HG03135 (cell line): ENCODE measurements around the gene CBX6.

ENCODE experiments used
- ATAC-seq: cut with Tn5 transposase; IDR thresholded peaks from one replicate; pipeline ENCODE4 v1.9.1; 2021; ENCODE audit warnings: mild to moderate bottlenecking, moderate library complexity; ENCODE audit not compliant: unreplicated experiment

CBX6 gene

DNA sequence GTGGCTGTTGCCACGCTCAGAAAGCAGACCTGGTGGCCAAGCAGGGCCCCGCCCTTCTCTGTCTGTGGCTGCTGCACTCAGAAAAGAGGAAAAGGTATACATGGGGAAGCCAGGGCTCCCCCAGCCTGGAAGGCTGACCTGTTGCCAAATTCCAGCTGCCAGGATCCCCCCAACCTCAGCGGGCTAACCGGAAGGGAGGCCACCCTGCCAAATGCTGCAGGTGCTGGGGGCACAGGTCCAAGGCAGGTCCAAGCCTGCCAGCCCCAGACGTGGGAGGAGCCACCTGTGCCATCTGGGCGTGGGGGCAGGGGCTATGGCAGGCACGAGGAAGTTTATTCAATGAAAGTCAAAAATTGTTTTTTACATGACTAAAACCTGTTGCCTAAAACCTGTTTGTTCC lies 30.8 kb downstream of the CBX6 start:
- ATAC-seq, result no peak

DNA sequence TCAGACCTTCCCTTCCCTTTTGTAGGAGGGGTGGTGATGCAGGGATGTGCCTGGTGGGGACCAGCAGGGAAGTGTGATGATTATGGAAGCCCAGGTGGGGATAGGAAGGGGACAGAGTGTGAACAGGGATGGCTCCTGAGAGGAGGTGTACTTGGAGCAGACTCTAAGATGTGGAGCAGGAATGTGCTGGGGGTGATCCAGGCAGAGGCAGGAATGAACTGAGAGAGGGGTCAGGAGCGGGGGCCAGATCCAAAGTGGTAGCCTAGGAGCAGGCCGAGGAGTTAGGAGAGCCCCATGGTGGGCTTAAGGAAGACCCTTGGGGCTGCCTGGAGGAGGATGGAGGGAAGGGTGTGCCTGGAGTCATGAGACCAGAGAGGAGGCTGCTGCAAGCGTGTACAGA lies 31.9 kb downstream of the CBX6 start:
- no peak for ATAC-seq

DNA sequence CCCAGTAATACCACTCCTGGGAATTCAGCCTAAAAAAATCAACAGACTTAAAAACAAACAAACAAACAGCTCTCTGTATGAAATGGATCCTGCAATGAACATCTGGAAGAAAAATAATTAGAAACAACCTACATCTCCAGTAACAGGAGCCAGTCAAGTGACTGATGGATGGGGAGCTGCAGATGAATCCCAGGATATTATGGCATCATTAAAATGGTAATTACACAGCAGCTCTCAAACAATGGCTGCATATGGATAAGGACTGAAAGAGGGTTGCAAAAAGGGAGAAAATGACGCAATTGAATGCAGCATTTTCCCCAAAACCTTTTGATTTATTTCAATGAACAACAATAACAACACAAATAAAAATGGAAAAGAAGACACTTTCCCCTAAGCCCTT lies 32.3 kb downstream of the CBX6 start:
- ATAC-seq, result no peak

DNA sequence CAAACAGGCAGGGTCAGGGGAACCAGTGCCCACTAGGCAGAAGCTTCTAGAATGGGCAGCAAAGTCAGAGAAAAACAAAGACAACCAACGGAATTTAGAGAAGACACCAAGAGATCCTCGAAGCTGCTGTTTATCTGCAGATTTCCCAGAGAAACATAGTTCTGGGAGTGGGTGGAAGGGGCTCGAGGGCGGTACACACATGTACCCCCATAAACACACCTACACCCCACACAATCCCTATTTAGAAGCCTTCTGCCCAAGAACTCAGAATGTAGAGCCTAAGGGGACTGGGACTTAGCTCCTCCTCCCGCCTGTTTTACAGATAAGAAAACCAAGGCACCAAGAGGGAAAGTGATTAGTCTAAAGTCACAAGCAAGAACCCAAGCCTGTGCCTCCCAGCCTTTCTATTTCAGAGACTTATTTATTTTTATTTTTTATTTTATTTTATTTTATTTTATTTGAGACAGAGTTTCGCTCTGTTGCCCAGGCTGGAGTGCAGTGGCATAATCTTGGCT lies 34.5 kb downstream of the CBX6 start:
- no peak for ATAC-seq

DNA sequence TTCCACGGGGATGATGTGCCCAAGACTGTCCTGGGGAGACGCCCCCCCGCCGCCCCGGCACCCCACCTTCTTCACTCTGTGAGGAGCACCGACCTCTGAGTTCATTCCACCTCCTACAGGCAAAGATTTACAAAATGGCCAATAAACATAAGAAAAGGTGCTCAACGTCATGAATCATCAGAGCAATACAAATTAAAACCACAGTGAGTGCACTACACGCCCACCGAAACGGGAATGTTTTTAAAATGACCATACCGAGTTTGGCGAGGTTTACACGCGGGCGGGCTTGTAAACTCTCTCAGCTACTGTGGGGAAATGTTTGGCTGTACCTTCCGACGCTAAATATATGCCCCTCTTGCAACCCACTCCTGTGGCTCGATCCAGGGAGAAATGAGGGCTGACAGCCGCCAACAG lies 36.1 kb downstream of the CBX6 start:
- no peak for ATAC-seq

DNA sequence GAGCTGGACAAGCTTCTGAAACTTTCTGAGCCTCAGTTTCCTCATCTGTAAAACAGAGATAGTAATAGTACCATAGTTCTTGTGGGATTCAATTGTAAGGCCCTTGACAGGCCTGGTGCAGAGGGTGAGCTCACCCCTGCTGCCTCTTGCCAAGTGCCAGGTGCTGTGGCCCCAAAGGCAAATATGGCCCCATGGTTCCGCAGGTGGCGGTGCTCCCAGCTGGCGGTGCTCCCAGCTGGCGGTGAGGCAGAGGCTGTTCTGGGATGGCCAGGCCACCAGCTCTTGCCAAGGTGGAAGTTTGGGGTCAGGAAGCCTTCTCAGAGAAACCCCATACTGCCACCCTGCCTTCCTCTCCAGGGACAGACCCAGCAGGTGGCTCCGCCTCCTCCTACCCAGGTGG lies 37.0 kb downstream of the CBX6 start:
- no peak for ATAC-seq

DNA sequence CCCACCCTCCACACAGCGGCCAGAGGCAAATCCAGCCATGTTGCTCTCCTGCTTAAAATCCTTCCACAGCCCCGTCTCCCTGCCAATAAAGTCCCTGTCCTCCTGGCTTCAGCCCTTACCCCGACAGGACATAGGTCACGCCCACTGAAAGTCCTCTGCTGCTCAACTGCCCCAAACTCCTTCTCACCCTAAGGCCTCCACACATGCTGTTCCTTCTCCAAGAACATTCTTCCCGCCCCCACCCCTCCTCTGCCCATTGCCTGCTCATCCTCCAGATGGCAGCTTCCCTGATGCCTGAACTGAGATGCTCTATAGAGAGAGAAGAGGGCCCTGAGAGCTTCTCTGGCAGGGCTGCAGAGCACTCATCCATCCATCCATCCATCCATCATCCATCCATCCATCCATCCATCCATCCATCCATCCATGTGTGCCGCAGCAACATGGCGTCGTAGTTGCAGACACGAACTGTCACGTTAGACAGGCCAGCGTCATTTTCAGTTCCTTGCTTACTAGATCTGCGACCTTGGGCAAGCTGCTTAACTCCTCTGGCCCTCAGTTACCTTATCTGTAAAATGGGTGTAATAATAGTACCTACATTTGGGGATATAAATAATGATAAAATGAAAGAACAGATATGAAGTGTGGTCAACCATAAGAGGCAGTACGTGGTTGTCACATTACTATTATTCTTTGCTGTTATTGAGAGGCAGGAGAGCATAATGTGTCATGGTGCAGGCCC lies 37.6 kb downstream of the CBX6 start:
- ATAC-seq, result no peak

DNA sequence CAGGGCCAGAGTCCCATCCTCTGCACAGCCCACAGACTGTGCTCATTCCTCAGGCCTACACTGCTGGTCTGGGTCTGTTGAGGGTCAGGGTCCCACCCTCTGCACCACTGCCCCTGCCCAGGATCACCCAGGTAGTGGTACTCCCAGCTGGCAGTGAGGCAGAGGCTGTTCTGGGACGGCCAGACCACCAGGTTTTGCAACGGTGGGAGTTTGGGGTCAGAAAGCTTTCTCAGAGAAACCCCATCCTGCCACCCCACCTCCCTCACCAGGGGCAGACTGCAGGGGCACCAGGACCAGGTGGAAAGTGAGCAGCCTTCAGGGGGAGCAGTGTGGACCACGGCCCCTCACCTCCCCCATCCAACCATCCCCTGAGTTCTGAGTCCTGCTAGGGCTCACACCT lies 39.0 kb downstream of the CBX6 start:
- ATAC-seq, result no peak

DNA sequence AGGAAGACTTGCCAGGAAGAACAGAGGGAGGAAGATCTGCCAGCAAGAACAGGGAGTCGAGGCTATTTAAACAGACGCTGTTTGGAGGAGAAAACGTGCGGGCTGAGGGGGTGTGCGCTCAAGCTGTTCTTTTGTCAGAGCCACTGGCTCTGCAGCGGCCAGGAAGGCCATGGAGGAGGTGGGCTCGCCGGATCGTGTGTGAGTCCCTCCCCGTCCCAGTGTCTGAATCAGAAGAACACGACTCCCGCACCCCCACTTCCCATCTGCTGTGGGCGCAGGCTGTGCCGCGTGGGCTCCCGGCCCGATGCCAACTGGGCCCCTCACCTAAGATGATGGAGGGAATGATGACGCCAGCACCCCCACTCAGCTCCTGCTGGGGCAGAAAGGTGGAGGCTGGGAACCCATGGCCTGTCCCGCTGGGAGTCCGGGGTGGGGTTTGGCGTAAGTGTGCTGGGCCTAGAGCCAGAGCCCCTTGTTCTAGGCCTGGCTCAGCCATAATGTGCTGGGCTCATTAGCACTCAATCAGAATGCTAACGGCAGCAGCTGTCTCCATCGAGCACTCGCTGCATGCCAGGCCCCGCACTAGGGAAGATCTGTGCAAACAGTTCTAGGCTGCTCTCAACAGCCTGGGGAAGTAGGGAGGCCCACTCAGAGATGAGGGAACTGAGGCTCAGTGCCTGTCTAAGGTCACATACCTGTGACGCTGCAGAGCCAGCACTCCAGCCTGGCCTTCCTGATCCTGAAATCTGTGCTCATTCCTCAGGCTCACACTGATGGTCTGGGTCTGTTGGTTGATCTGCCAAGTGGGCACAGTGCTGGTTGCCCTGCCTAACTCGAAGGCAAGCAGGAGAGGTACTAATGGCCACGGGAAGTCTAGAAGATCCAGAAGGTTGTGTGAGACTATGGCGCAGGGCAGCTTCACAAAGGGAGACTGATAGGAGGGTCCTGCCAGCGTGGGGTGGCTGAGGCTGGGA lies 39.7 kb downstream of the CBX6 start:
- ATAC-seq, result no peak

DNA sequence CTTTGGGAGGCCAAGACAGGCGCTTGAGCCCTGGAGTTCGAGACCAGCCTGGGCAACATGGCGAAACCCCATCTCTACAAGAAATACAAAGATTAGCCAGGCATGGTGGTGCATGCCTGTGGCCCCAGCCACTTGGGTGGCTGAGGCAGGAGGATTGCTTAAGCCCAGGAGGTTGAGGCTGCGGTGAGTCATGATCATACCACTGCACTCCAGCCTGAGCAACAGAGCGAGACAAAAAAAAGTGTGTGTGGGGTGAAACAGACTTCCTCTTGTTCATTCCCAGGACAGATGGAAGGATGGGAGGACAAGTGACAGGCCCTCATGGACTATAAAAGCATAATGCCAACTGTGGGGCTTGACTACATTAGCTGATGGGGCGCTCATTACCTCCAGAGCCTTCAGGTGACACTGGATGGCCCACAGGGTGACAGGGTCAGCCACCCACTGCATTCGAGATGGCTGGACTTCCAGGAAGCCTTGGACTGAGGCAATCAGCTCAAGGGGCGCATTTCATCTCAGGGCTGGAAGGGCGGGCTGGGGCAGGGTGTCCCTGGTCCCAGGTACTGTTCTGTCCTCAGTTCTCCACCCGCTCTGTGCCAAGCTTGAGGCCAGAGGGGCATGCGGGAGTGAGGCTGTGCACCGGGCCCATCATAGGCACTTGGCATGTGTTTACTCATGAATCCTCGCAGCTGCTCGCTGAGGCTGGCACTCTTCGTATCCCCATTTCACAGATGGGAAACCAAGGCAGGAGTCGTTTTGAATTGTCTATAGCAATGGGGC lies 40.7 kb downstream of the CBX6 start:
- ATAC-seq, result no peak

DNA sequence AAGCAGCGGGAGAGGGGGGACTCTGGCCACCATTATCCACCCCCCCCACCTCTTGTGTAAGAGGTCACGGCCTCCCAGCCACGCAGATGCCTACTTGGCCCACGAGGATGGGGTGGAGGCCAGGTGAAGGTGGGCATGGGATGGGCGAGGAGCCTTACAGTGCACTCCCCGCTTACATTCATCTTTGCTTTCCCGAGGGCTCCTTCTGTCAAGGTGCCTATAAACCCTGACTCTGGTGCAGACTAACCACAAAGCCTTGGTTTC lies 41.2 kb downstream of the CBX6 start:
- ATAC-seq, result no peak

DNA sequence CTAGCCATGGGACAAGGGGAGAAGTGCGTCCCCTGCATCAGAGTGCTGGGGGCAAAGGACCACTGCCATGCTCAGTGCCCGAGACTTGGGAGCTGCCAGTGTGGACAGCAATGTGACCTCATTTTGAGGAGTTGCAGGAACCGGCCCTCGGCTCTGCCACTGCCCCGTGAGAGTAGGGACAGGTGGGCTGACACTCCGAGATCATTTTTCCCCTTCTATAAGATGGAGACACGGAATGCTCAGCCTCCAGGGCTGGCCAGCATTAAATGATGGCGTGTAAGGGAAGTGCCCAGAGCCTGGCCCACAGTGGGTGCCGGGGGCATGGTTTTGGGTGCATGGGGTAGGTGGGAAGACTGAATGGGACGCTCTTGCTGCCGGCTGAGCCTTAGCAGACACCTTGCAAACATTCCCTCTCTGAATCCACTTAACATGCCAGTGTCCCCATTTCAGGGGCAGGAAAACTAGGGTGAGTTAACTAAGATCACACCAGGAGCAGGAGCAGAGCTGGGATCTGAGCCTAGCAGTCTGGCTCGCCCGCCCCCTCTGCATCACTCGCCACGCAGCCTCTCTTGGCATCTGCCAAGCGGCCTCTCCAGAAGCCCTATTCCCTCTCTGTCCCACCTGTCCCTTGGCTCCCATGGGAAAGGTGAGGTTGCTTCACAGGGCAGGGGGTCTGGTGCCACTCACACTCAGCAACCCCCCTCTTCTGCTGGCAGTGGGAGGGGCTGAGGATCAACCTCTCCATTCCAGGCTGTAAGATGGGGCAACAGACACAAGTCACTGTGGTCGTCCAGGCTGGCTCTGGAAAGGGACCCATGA lies 41.8 kb downstream of the CBX6 start:
- no peak for ATAC-seq

DNA sequence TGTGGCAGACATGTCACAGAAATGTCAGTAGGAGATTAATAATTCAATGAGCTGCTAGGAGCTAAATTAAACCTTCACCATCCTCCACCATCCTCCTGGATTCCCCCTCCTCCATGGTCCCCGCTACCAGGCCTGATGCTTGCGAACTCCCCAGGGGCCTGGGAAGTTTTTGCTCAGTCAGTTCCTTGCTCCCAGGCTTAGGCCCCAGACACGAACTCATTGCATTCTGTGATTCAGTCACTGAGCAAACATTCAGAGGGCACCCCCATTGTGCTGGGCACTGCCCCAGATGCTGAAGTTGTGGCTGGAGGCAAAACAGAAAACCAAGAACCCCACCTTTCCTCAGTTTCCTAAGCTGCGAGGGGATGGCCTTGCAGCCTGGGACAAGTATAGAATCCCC lies 42.5 kb downstream of the CBX6 start:
- ATAC-seq, result no peak

DNA sequence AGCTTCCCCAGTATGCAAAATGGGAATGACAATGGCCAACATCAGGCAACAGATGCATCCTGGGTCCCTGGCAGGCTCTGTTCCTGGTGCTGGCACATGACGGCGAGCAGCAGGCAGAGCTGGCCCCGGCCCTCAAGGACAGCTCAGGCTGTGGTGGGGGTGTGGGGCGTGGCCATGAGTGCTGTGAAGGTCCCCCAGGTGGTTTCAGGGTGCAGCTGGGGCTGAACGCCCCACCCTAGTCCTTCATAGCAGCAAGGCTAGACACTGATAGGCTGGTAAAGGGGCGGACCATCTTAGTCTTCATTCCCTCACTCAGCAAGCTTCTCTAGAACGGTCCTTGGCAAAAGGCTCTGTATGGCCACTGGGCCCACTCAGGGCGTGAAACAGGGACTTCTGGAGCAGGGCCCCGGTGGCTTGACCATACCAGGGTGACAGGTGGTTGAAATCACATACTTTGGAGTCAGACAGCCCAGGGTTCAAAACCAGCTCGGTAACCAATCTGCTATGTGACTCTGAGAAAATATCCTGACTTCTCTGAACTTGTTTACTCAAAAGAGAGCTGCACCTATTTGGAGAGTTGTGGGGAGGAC lies 43.3 kb downstream of the CBX6 start:
- ATAC-seq, result no peak

DNA sequence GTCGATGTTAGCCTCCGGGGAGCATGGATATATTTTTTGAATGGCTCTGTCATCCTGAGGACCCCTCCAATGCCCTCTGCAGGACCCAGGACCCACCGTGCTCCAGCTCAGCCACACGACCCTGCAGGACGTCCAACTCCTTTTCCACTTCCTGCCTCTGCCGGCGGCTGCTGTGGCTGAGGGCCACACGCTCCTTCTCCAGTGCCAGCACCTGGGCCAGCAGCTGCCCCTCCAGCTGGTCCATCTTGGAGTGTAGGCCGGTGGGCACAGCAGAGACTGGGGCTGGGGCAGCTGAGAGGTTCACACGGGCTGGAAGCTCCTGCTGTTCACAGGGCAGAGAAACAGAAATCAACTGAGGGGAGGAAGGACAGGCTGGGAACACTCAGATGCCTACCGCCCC lies 43.8 kb downstream of the CBX6 start:
- no peak for ATAC-seq

DNA sequence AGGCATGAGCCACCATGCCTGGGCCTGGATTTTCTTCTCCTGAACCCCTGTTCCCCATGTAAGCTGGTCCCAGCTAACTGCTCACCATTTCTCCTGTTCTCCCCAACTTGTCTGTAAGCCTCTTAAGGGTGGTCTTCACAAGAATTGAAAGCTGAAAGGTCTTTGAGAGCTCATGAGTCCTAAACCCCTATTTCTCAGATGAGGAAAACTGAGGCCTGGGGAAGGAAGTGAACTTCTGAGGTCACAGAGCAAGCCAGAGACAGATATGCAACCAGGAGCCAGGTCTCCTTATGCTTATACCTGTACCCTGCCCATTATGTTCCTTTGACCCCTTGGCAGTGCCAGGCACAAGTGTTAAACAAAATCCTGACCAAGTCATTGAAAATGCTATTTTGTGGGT lies 44.5 kb downstream of the CBX6 start:
- ATAC-seq, result no peak

DNA sequence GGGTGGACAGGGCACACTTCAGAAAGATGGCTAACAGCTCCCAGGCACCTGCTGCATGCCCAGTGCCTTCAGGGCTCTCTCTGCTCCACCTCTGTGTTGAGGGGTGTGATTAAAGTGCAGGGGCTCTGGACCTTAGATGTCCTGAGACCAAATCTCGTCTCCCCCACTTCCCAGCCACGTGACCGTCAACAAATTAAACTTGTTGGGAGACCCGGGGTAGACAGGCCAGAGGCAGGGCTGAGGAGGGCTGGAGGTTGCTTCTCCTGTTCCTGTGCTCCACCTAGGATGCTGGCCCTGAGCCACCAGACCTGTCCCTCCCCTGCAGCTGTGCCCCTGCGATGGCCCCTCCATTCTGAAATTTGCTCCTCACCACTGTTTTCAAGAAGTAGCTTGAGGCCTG lies 45.2 kb downstream of the CBX6 start:
- ATAC-seq, result no peak

DNA sequence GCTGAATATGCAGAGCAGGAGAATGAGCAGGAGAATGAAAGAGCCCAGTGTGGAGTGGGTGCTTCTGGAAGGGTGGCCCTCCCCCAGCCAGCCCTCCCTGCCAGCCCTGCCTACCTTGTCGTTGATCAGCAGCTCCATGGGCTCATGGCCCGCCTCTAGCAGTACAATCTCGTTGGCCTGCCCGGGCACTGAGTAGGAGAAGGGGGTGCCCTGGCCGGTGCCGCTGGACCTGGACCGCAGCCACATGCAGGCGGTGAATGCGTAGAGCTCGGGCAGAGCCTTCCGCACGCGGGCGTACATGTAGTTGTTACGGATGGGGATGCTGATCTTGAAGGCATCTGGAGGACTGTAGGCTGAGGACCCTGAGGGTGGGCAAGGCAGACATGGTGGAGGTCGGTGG lies 45.6 kb downstream of the CBX6 start:
- ATAC-seq, result no peak

DNA sequence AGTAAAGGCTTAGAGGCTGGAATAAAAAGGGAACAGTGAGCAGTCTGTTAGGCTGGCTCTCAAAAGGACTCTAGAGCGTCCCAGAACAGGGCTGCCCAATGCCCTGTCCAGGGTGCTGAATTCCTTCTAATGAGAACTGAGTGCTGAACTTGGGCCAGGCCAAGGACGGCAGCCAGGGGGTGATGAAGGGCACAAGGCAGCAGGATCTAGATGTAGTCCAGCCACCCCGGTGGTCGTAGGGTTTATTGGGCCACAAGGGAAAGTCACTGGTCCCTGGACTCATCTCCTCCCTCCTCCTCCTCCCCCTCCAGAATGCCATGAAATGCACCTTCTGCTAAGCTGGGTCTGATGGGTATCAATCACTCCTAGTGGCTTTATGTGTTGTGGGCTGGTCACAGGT lies 47.4 kb downstream of the CBX6 start:
- ATAC-seq, result no peak

DNA sequence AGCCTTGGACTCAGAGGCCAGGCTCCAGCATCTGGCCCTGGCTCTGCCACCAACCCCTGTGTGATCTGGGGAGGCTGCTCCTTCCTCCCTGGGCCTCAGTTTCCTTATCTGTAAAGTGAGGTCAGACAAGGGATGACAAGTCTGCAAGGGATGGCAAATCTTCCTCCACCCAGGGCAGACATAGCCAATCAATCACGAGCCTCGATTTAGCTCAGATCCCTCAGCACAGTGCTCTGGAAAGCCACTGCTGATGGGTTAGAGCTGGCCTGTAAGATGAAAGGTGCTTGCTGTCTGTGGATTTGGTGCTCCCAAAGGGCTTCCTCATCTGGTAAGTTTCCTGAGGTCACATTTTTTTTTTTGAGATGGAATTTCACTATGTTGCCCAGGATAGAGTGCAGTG lies 48.4 kb downstream of the CBX6 start:
- ATAC-seq, result no peak
